HG03280 (cell line): ENCODE data around the gene TMED5.

Experiments
- ATAC-seq: cut with Tn5 transposase; IDR thresholded peaks from one replicate; pipeline ENCODE4 v1.9.1; 2021; ENCODE audit warnings: mild to moderate bottlenecking, moderate library complexity; ENCODE audit not compliant: unreplicated experiment

The TMED5 gene

GRCh38 chr1:93124556-93125355, 55.5 kb downstream of the TMED5 start:
- no peak for ATAC-seq

GRCh38 chr1:93123201-93123783, 56.9 kb downstream of the TMED5 start:
- no peak for ATAC-seq

GRCh38 chr1:93120614-93121013, 59.6 kb downstream of the TMED5 start:
- no peak for ATAC-seq

- ATAC-seq = no peak
Measured at GRCh38 chr1:93114391-93114790, 65.8 kb downstream of the TMED5 start.

- ATAC-seq = no peak
Measured at GRCh38 chr1:93113127-93113526, 67.1 kb downstream of the TMED5 start.

- no peak for ATAC-seq
Measured at GRCh38 chr1:93111561-93111960, 68.7 kb downstream of the TMED5 start.

- no peak for ATAC-seq
Measured at GRCh38 chr1:93111065-93111464, 69.1 kb downstream of the TMED5 start.

GRCh38 chr1:93109578-93109977, 70.6 kb downstream of the TMED5 start:
- ATAC-seq = no peak

- ATAC-seq = no peak
Measured at GRCh38 chr1:93108335-93108734, 71.9 kb downstream of the TMED5 start.

- no peak for ATAC-seq
Measured at GRCh38 chr1:93107395-93107794, 72.8 kb downstream of the TMED5 start.

- no peak for ATAC-seq
Measured at GRCh38 chr1:93106226-93106625, 74.0 kb downstream of the TMED5 start.

- no peak for ATAC-seq
Measured at GRCh38 chr1:93102142-93102541, 78.1 kb downstream of the TMED5 start.
